Hematopoietic multipotent progenitor cell treated with erythropoietin and hydrocortisone succinate and interleukin-3 and kit ligand, for 8 days (in vitro differentiated cells): ENCODE results near the gene TNFRSF8.
A peak's percentile ranks its signal among the peaks of the same experiment; 100 is the strongest.

Source experiments
- DNase-seq: peaks from one replicate; pipeline ENCODE4 v3.0.0-alpha.2; 2015

TNFRSF8 gene

GRCh38 chr1:12162459-12163137 lies 99.5 kb downstream of the TNFRSF8 start:
- no peak for DNase-seq

- DNase-seq: peak; percentile 36
Observed at GRCh38 chr1:12163210-12163609, 100.1 kb downstream of the TNFRSF8 start.

- DNase-seq: no peak
Observed at GRCh38 chr1:12164210-12164609, 101.1 kb downstream of the TNFRSF8 start.

GRCh38 chr1:12165342-12165741 lies 102.2 kb downstream of the TNFRSF8 start:
- no peak for DNase-seq

- DNase-seq: peak; percentile 50
Observed at GRCh38 chr1:12166834-12167492, 103.9 kb downstream of the TNFRSF8 start, which contains the start of gene TNFRSF1B. TNFRSF1B (plus strand) TSS chr1:12166991; CDS start chr1:12167092, 101 bp downstream.

- peak; percentile 88 for DNase-seq
Observed at GRCh38 chr1:12167493-12168429, 104.7 kb downstream of the TNFRSF8 start.

GRCh38 chr1:12168451-12169160 lies 105.5 kb downstream of the TNFRSF8 start:
- no peak for DNase-seq

- no peak for DNase-seq
Observed at GRCh38 chr1:12169442-12170135, 106.5 kb downstream of the TNFRSF8 start.

- no peak for DNase-seq
Observed at GRCh38 chr1:12170263-12170671, 107.2 kb downstream of the TNFRSF8 start.

- DNase-seq: no peak
Observed at GRCh38 chr1:12171206-12172041, 108.3 kb downstream of the TNFRSF8 start.

- no peak for DNase-seq
Observed at GRCh38 chr1:12172042-12172851, 109.1 kb downstream of the TNFRSF8 start.

- DNase-seq: no peak
Observed at GRCh38 chr1:12173041-12173509, 110.0 kb downstream of the TNFRSF8 start.

GRCh38 chr1:12173631-12174121 lies 110.6 kb downstream of the TNFRSF8 start:
- peak; percentile 38 for DNase-seq

- DNase-seq: no peak
Observed at GRCh38 chr1:12174924-12175810, 112.1 kb downstream of the TNFRSF8 start.

- no peak for DNase-seq
Observed at GRCh38 chr1:12176298-12177118, 113.4 kb downstream of the TNFRSF8 start.

GRCh38 chr1:12177156-12177998 lies 114.3 kb downstream of the TNFRSF8 start:
- no peak for DNase-seq

- DNase-seq: no peak
Observed at GRCh38 chr1:12177999-12178441, 114.9 kb downstream of the TNFRSF8 start.
